Neutrophil (primary cell): ENCODE data around the gene HNRNPUL1.

Experiments
- H3K27ac ChIP-seq: fragments of 200-600 bp; sonication (generic); 2 replicates; pipeline ENCODE4 v1.5.1; 2016; ENCODE audit warnings: mild to moderate bottlenecking, moderate library complexity
- H3K27me3 ChIP-seq: fragments of 200-600 bp; sonication (generic); 2 replicates; pipeline ENCODE4 v1.6.0; 2016; ENCODE audit warnings: mild to moderate bottlenecking
- H3K36me3 ChIP-seq: fragments of 200-600 bp; sonication (generic); 2 replicates; pipeline ENCODE4 v1.5.1; 2017
- H3K4me1 ChIP-seq, 2 experiments: fragments of 200-600 bp in 1 of 2; sonication (generic) in 1 of 2; 1 replicate in 1 of 2; 2 replicates in 1 of 2; pipeline versions ENCODE4 v1.5.1 to v1.6.1; 2013 to 2016; ENCODE audit warnings: low read depth in 1 of 2, low read length in 1 of 2, mild to moderate bottlenecking in 1 of 2, moderate library complexity in 1 of 2; ENCODE audit not compliant: control insufficient read depth in 1 of 2, insufficient read depth in 1 of 2
- H3K4me3 ChIP-seq, 2 experiments: fragments of 200-600 bp in 1 of 2; sonication (generic) in 1 of 2; 1 replicate in 1 of 2; 2 replicates in 1 of 2; pipeline ENCODE4 v1.5.1; 2013 to 2016; ENCODE audit warnings: low read depth in 1 of 2, low read length in 1 of 2, mild to moderate bottlenecking in 1 of 2, moderate library complexity in 1 of 2
- H3K9me3 ChIP-seq: fragments of 200-600 bp; sonication (generic); 2 replicates; pipeline ENCODE4 v1.5.1; 2016
- CTCF ChIP-seq: fragments of 200-600 bp; sonication (generic); IDR thresholded peaks from 2 replicates; pipeline ENCODE4 v1.5.1; 2016; ENCODE audit warnings: antibody characterized with exemption

HNRNPUL1 gene

GRCh38 chr19:41299046-41299754 is 35.0 kb downstream of the HNRNPUL1 start:
- Histone ChIP-seq H3K4me3 (no peak overlapping the region), H3K36me3 (peaks cover 90% of the 10 kb centered on the region), H3K9me3 (no peaks in the 10 kb centered on the region), H3K27me3 (no peaks in the 10 kb centered on the region), H3K27ac (no peak overlapping the region), H3K4me1 (peaks cover 10 to 13% of the 10 kb centered on the region in 2 experiments)
- TF ChIP-seq CTCF: no peak

- H3K9me3 ChIP-seq: no peaks in the 10 kb centered on the region
- no peaks in the 10 kb centered on the region for H3K27me3 ChIP-seq
- H3K27ac ChIP-seq: no peak overlapping the region
- H3K4me3 ChIP-seq: no peak overlapping the region
- no peak for TF ChIP-seq CTCF
- peaks cover 90% of the 10 kb centered on the region for H3K36me3 ChIP-seq
- peaks cover 10 to 13% of the 10 kb centered on the region in 2 experiments for H3K4me1 ChIP-seq
Observed at GRCh38 chr19:41299755-41300089, 35.5 kb downstream of the HNRNPUL1 start.

GRCh38 chr19:41300555-41300954 is 36.4 kb downstream of the HNRNPUL1 start:
- Histone ChIP-seq H3K4me1 (peaks cover 10 to 13% of the 10 kb centered on the region in 2 experiments), H3K9me3 (no peaks in the 10 kb centered on the region), H3K4me3 (no peak overlapping the region), H3K27me3 (no peaks in the 10 kb centered on the region), H3K36me3 (peaks cover 90% of the 10 kb centered on the region), H3K27ac (no peak overlapping the region)
- TF ChIP-seq CTCF: no peak

GRCh38 chr19:41302624-41303351 is 38.6 kb downstream of the HNRNPUL1 start:
- no peak overlapping the region for H3K4me3 ChIP-seq
- H3K36me3 ChIP-seq: peaks cover 80% of the 10 kb centered on the region
- H3K9me3 ChIP-seq: no peaks in the 10 kb centered on the region
- H3K27ac ChIP-seq: peak overlapping the region; percentile 75
- no peak for TF ChIP-seq CTCF
- H3K27me3 ChIP-seq: no peaks in the 10 kb centered on the region
- peaks cover 29 to 30% of the 10 kb centered on the region in 2 experiments for H3K4me1 ChIP-seq

- H3K9me3 ChIP-seq: no peaks in the 10 kb centered on the region
- no peak overlapping the region for H3K4me3 ChIP-seq
- no peak for TF ChIP-seq CTCF
- peaks cover 68% of the 10 kb centered on the region for H3K36me3 ChIP-seq
- peaks cover 38 to 40% of the 10 kb centered on the region in 2 experiments for H3K4me1 ChIP-seq
- H3K27ac ChIP-seq: no peak overlapping the region
- no peaks in the 10 kb centered on the region for H3K27me3 ChIP-seq
Observed at GRCh38 chr19:41303954-41304353, 39.8 kb downstream of the HNRNPUL1 start.
